Activated T-cell treated with anti-CD3 and anti-CD28 coated beads, Interleukin-2, amount 50 U/mL, for 4 hours (primary cell): Measurements from ENCODE around the gene PCCA. TPM values are rescaled to one million over a fixed set of nuclear protein-coding genes. Genes with fewer than 3 reads are reported as not detected.

Experiments
- ATAC-seq, 2 donors: fragments of 200-7000 bp; cut with Tn5 transposase; one replicate each; pipeline ENCODE4 v1.10.0; 2021
- DNase-seq: peaks from one replicate; pipeline ENCODE4 v3.0.0-alpha.2; 2020
- H3K27me3 Mint-ChIP-seq: one replicate; pipeline ENCODE4 v1.8.0; 2021; ENCODE audit warnings: low read depth, mixed read lengths
- H3K36me3 Mint-ChIP-seq: one replicate; pipeline ENCODE4 v1.8.0; 2022; ENCODE audit warnings: mixed read lengths; ENCODE audit not compliant: insufficient read depth
- H3K4me1 Mint-ChIP-seq: one replicate; pipeline ENCODE4 v1.8.0; 2021; ENCODE audit warnings: low read depth, mixed read lengths
- H3K4me3 Mint-ChIP-seq: one replicate; pipeline ENCODE4 v1.8.0; 2021; ENCODE audit warnings: mild to moderate bottlenecking, moderate library complexity, mixed read lengths
- H3K9me3 Mint-ChIP-seq: one replicate; pipeline ENCODE4 v1.8.0; 2021; ENCODE audit warnings: mixed read lengths
- total RNA-seq, 3 donors: library from RNA; stranded (reverse); gene quantifications; one replicate each; pipeline ENCODE4 v1.2.1, GENCODE V29; 2021

PCCA gene
- total RNA-seq, 3 donors from 2014 or later: 2.7 to 4.8 (median 2.9) TPM

- H3K36me3 Mint-ChIP-seq: peaks cover 14% of the 10 kb centered on the region
- no peak overlapping the region for H3K4me3 Mint-ChIP-seq
- H3K27me3 Mint-ChIP-seq: no peaks in the 10 kb centered on the region
- no peak for DNase-seq
- no peak for ATAC-seq
- no peaks in the 10 kb centered on the region for H3K9me3 Mint-ChIP-seq
- peaks cover 27% of the 10 kb centered on the region for H3K4me1 Mint-ChIP-seq
These were observed 447.8 kb downstream of the PCCA start for GRCh38 chr13:100536643-100537180.

GRCh38 chr13:100537486-100537885, 448.6 kb downstream of the PCCA start:
- Mint-ChIP-seq H3K36me3 (peaks cover 14% of the 10 kb centered on the region), H3K9me3 (no peaks in the 10 kb centered on the region), H3K4me3 (no peak overlapping the region), H3K27me3 (no peaks in the 10 kb centered on the region), H3K4me1 (peaks cover 28% of the 10 kb centered on the region)
- ATAC-seq (no peak), DNase-seq (no peak)

- no peaks in the 10 kb centered on the region for H3K9me3 Mint-ChIP-seq
- peaks cover 33% of the 10 kb centered on the region for H3K4me1 Mint-ChIP-seq
- no peak for ATAC-seq
- H3K4me3 Mint-ChIP-seq: no peak overlapping the region
- H3K27me3 Mint-ChIP-seq: no peaks in the 10 kb centered on the region
- no peak for DNase-seq
- peaks cover 14% of the 10 kb centered on the region for H3K36me3 Mint-ChIP-seq
These were observed 449.1 kb downstream of the PCCA start for GRCh38 chr13:100537951-100538462.

- H3K4me1 Mint-ChIP-seq: peaks cover 33% of the 10 kb centered on the region
- DNase-seq (no peak), ATAC-seq (no peak)
- H3K36me3 Mint-ChIP-seq: peaks cover 14% of the 10 kb centered on the region
- no peak overlapping the region for H3K4me3 Mint-ChIP-seq
- no peaks in the 10 kb centered on the region for H3K27me3 Mint-ChIP-seq
- no peaks in the 10 kb centered on the region for H3K9me3 Mint-ChIP-seq
These were observed 451.7 kb downstream of the PCCA start for GRCh38 chr13:100540621-100541020.

GRCh38 chr13:100541897-100542825, 453.3 kb downstream of the PCCA start:
- no peak for DNase-seq
- Mint-ChIP-seq H3K9me3 (no peaks in the 10 kb centered on the region), H3K4me3 (no peak overlapping the region), H3K27me3 (no peaks in the 10 kb centered on the region), H3K36me3 (peaks cover 14% of the 10 kb centered on the region), H3K4me1 (peaks cover 28% of the 10 kb centered on the region)
- ATAC-seq: no peak

- peaks cover 8% of the 10 kb centered on the region for H3K36me3 Mint-ChIP-seq
- H3K4me3 Mint-ChIP-seq: peak overlapping the region; percentile 41
- no peaks in the 10 kb centered on the region for H3K9me3 Mint-ChIP-seq
- DNase-seq (no peak), ATAC-seq (peak; percentile 23 to 38)
- no peaks in the 10 kb centered on the region for H3K27me3 Mint-ChIP-seq
- H3K4me1 Mint-ChIP-seq: peaks cover 22% of the 10 kb centered on the region
These were observed 453.9 kb downstream of the PCCA start for GRCh38 chr13:100542826-100543156.

- Mint-ChIP-seq H3K27me3 (no peaks in the 10 kb centered on the region), H3K4me1 (peaks cover 10% of the 10 kb centered on the region), H3K9me3 (no peaks in the 10 kb centered on the region), H3K36me3 (peaks cover 8% of the 10 kb centered on the region), H3K4me3 (no peak overlapping the region)
- DNase-seq (no peak), ATAC-seq (no peak)
These were observed 455.1 kb downstream of the PCCA start for GRCh38 chr13:100543872-100544602.

- no peak for DNase-seq
- ATAC-seq: no peak
- Mint-ChIP-seq H3K4me1 (peaks cover 5% of the 10 kb centered on the region), H3K36me3 (peaks cover 7% of the 10 kb centered on the region), H3K27me3 (no peaks in the 10 kb centered on the region), H3K4me3 (no peak overlapping the region), H3K9me3 (no peaks in the 10 kb centered on the region)
These were observed 456.2 kb downstream of the PCCA start for GRCh38 chr13:100544866-100545683.

GRCh38 chr13:100545684-100546061, 456.8 kb downstream of the PCCA start:
- H3K36me3 Mint-ChIP-seq: peaks cover 5% of the 10 kb centered on the region
- H3K4me1 Mint-ChIP-seq: peaks cover 5% of the 10 kb centered on the region
- DNase-seq: no peak

GRCh38 chr13:100546713-100547405, 458.0 kb downstream of the PCCA start:
- Mint-ChIP-seq H3K4me1 (peaks cover 5% of the 10 kb centered on the region), H3K36me3 (no peaks in the 10 kb centered on the region), H3K27me3 (no peaks in the 10 kb centered on the region), H3K4me3 (no peak overlapping the region), H3K9me3 (no peaks in the 10 kb centered on the region)
- DNase-seq (no peak), ATAC-seq (no peak)

More at GRCh38 chr13:100545684-100546061, 456.8 kb downstream of the PCCA start:
- Mint-ChIP-seq H3K27me3 (no peaks in the 10 kb centered on the region), H3K4me3 (no peak overlapping the region), H3K9me3 (no peaks in the 10 kb centered on the region)
- no peak for ATAC-seq

GRCh38 chr13:100547791-100548201, 458.9 kb downstream of the PCCA start:
- H3K4me1 Mint-ChIP-seq: peaks cover 2% of the 10 kb centered on the region
- H3K36me3 Mint-ChIP-seq: no peaks in the 10 kb centered on the region
- DNase-seq: no peak
- H3K27me3 Mint-ChIP-seq: no peaks in the 10 kb centered on the region
- H3K4me3 Mint-ChIP-seq: no peak overlapping the region
- no peaks in the 10 kb centered on the region for H3K9me3 Mint-ChIP-seq
- ATAC-seq: no peak

GRCh38 chr13:100549316-100549715, 460.4 kb downstream of the PCCA start:
- no peaks in the 10 kb centered on the region for H3K9me3 Mint-ChIP-seq
- no peak overlapping the region for H3K4me3 Mint-ChIP-seq
- H3K4me1 Mint-ChIP-seq: no peaks in the 10 kb centered on the region
- no peaks in the 10 kb centered on the region for H3K27me3 Mint-ChIP-seq
- no peak for DNase-seq
- H3K36me3 Mint-ChIP-seq: peaks cover 4% of the 10 kb centered on the region
- ATAC-seq: no peak

- Mint-ChIP-seq H3K4me3 (no peak overlapping the region), H3K27me3 (no peaks in the 10 kb centered on the region), H3K4me1 (no peaks in the 10 kb centered on the region), H3K9me3 (no peaks in the 10 kb centered on the region), H3K36me3 (peaks cover 10% of the 10 kb centered on the region)
- ATAC-seq (no peak), DNase-seq (no peak)
These were observed 463.9 kb downstream of the PCCA start for GRCh38 chr13:100552755-100553154.
